Measurements from ENCODE around the gene GBX1.

GBX1 gene

DNA sequence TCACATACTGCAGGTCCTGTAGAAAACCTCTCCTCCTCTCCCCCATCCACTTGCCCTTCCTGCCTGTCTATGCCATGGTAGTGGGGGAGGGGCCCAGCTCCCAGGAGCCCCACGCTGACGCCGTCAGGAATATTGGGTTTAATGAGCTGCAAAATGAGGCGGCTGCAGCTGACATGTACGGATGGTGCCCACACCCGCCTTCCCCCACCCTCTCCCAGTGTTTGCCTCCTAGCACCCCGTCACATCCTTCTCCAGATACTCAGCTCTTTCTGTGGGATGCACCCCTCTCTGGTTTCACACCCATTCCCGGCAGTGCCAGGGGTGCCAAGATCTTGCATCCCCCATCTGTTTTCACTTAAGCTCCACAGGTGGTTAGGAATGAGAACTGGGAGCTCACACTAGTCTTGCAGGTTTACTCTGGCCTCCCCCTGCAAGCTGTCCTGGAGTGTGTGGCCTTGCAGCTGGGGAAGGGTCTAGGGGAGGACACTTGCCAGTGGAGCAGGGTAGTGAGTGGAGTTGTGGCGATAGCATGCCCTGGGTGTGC is 26.1 kb downstream of the GBX1 start:
- H3K4me3 ChIP-seq (ENCODE audit: low read depth, low read length): no peak overlapping the region
- TF ChIP-seq CTCF (IDR thresholded peaks at IDR 0.05; ENCODE audit: low read depth, low read length): no peak
- in situ Hi-C loops (cut with HindIII; ENCODE audit: low sequenced_read_pairs): no loop called here
- no peak for DNase-seq (ENCODE audit: low read depth, low spot score)

GRCh38 chr7:151140826-151141225 is 26.7 kb downstream of the GBX1 start:
- no peak overlapping the region for H3K4me3 ChIP-seq (ENCODE audit: low read depth, low read length)
- in situ Hi-C loops (cut with HindIII; ENCODE audit: low sequenced_read_pairs): no loop called here
- DNase-seq (ENCODE audit: low read depth, low spot score): no peak
- no peak for TF ChIP-seq CTCF (IDR thresholded peaks at IDR 0.05; ENCODE audit: low read depth, low read length)

DNA sequence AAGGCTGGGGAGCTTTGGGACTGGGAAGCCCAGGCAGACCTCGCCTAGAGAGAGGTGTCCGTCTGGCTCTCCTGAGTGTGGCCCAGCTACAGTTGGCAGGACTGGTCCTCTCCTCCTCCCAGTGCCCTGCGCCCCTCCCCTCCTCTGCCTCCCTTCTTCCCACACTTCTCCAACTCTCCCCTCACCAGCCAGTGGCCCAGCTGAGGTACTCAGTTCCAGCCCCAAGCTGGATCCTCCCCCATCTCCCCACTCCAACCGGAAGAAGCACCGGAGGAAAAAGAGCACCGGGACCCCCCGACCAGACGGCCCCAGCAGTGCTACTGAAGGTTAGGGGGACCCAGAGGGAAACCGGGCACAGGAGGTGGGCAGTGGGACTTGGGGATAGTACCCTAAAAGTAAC is 27.7 kb downstream of the GBX1 start:
- in situ Hi-C loops (cut with HindIII; ENCODE audit: low sequenced_read_pairs): no loop called here
- TF ChIP-seq CTCF (IDR thresholded peaks at IDR 0.05; ENCODE audit: low read depth, low read length): no peak
- DNase-seq (ENCODE audit: low read depth, low spot score): no peak
- no peak overlapping the region for H3K4me3 ChIP-seq (ENCODE audit: low read depth, low read length)

DNA sequence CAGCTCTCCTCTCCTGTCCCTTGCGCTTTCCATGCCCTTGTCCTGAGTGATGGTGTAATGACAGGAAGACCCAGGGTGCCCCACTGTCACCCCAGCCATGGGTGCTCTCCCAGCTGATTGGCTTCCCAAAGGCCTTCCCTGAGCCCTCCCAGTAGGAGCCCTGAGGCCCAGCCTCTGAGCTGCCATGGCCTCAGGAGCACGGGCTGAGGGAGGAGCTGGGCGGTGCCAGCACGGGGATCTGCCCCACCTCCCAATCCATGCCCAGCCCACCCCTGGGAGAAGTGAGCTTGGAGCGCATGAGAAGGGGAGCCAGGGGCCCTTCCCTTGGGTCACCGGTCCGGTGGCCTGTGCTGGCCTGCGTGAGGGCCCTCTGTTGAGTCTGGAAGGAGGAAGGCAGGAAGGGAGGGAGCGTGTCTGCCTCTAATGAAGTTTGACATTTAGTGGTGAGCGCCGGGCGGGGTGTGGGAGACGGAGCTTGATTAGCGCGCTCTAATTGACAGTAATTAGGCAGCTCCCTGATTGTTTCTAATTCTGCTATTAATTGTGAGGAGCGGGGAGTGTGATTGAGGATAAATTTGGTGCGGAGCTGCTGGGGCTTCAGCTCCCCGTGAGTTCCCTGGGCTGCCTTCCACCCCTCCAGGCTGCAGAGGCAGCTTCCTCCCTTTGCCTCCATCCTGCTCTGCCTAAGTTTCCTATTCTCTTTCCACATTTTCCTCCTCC is 28.3 kb downstream of the GBX1 start:
- no peak for TF ChIP-seq CTCF (IDR thresholded peaks at IDR 0.05; ENCODE audit: low read depth, low read length)
- DNase-seq (ENCODE audit: low read depth, low spot score): no peak
- H3K4me3 ChIP-seq (ENCODE audit: low read depth, low read length): no peak overlapping the region
- in situ Hi-C loops (cut with HindIII; ENCODE audit: low sequenced_read_pairs): no loop called here

DNA sequence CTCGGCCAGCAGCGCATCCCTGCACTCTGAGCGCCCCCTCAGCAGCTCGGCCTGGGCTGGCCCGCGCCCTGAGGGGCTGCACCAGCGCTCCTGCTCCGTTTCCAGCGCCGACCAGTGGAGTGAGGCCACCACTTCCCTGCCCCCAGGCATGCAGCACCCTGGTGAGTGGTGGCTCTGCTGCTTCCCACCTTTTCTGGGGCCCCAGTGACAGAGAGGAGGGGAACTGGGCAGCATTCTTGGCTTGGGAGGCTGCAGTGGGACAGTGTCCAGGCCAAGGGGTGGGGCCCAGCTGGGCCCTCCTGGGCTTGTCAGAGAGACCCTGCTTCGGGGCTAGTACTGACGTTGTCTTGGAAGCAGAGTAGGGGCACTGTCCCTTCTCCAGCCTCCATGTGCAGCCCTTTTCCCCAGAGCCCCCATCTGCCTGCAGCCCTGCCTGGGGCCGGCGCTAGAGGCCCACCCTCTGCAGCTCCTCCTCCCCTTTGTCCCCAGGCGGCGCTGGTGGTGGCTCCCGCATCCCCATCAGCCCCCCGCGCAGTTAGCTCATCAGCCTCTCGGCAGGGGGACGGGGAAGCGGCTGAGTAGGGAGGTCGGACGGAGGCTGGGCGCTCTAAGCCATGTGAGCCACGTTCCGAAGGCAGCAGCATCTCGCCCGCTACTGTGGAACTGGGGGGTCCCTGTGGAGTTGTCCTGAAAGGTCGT is 29.2 kb downstream of the GBX1 start:
- no peak for DNase-seq (ENCODE audit: low read depth, low spot score)
- no peak for TF ChIP-seq CTCF (IDR thresholded peaks at IDR 0.05; ENCODE audit: low read depth, low read length)
- H3K4me3 ChIP-seq (ENCODE audit: low read depth, low read length): no peak overlapping the region
- in situ Hi-C loops (cut with HindIII; ENCODE audit: low sequenced_read_pairs): no loop called here

DNA sequence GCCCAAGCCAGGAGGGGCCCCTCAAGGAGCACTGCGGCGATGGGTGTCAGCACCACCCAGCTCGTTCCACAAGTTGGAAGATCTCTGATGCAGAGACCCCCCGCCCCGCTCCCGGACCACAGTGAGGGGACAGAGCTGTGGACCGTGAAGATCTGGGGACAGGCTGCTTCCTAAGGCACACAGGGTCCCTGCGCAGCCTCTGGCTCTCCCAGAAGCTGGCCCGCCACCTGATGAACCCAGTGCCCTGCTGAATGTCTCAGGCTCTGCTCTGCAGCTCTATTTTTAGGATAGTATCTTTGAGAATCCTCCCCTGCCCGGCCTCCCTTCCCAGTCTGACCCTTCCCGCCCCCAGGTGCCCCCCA is 29.7 kb downstream of the GBX1 start:
- no peak for TF ChIP-seq CTCF (IDR thresholded peaks at IDR 0.05; ENCODE audit: low read depth, low read length)
- in situ Hi-C loops (cut with HindIII; ENCODE audit: low sequenced_read_pairs): no loop called here
- DNase-seq (ENCODE audit: low read depth, low spot score): no peak
- H3K4me3 ChIP-seq (ENCODE audit: low read depth, low read length): no peak overlapping the region

Data from astrocyte of the spinal cord (primary cell).